GM12878 (cell line): ENCODE measurements around the gene FGFRL1. TPM values are rescaled to one million over a fixed set of nuclear protein-coding genes. Genes with fewer than 3 reads are reported as not detected.
A peak's percentile ranks its signal among the peaks of the same experiment; 100 is the strongest.

Source experiments
- ASH2L ChIP-seq: fragments of 300-600, 200-600 bp; sonication (generic); IDR thresholded peaks from 2 replicates; pipeline ENCODE4 v1.6.1; 2017; ENCODE audit warnings: low read depth, mild to moderate bottlenecking, borderline replicate concordance
- ATF3 ChIP-seq: IDR thresholded peaks from 2 replicates; pipeline ENCODE4 v1.6.1; 2011; ENCODE audit warnings: low read depth, mild to moderate bottlenecking, low read length, moderate library complexity, borderline replicate concordance; ENCODE audit errors: extremely low read depth
- BACH1 ChIP-seq: fragments of 450-650 bp; IDR thresholded peaks from 2 replicates; pipeline ENCODE4 v1.6.1; 2017; ENCODE audit warnings: mild to moderate bottlenecking, borderline replicate concordance
- CHD1 ChIP-seq: IDR thresholded peaks from 2 replicates; pipeline ENCODE4 v1.6.1; 2012; ENCODE audit warnings: low read depth, low read length, improper control_type of control experiment
- CHD4 ChIP-seq: fragments of 200-600 bp; sonication (generic); IDR thresholded peaks from 2 replicates; pipeline ENCODE4 v1.6.1; 2016; ENCODE audit warnings: mild to moderate bottlenecking
- FOXK2 ChIP-seq: fragments of 450-650 bp; IDR thresholded peaks from 2 replicates; pipeline ENCODE4 v1.6.1; 2017; ENCODE audit warnings: mild to moderate bottlenecking, moderate library complexity
- FOXM1 ChIP-seq: IDR thresholded peaks from 2 replicates; pipeline ENCODE4 v1.6.1; 2012; ENCODE audit warnings: low read depth, mild to moderate bottlenecking, inconsistent platforms, low read length, moderate library complexity
- IKZF1 ChIP-seq: fragments of 450-650 bp; conservative IDR thresholded peaks from 2 replicates; pipeline ENCODE4 v1.6.1; 2017; ENCODE audit warnings: antibody characterized with exemption, mild to moderate bottlenecking
- IRF3 ChIP-seq: fragments of 450-650 bp; IDR thresholded peaks from 2 replicates; pipeline ENCODE4 v1.6.1; 2014; ENCODE audit warnings: mild to moderate bottlenecking
- KDM1A ChIP-seq: fragments of 200-600 bp; sonication (generic); IDR thresholded peaks from 2 replicates; pipeline ENCODE4 v1.6.1; 2016; ENCODE audit warnings: borderline replicate concordance
- MLLT1 ChIP-seq: fragments of 450-650 bp; IDR thresholded peaks from 2 replicates; pipeline ENCODE4 v1.6.1; 2016; ENCODE audit warnings: mild to moderate bottlenecking
- MTA3 ChIP-seq: IDR thresholded peaks from 2 replicates; pipeline ENCODE4 v1.6.1; 2012; ENCODE audit warnings: low read length, inconsistent platforms, borderline replicate concordance
- NKRF ChIP-seq: fragments of 450-650 bp; conservative IDR thresholded peaks from 2 replicates; pipeline ENCODE4 v1.6.1; 2017; ENCODE audit warnings: mild to moderate bottlenecking, moderate library complexity
- POU2F2 ChIP-seq: IDR thresholded peaks from 3 replicates; pipeline ENCODE4 v1.6.1; 2011; ENCODE audit warnings: low read depth, mild to moderate bottlenecking, low read length, borderline replicate concordance
- RCOR1 ChIP-seq: conservative IDR thresholded peaks from 2 replicates; pipeline ENCODE4 v1.6.1; 2012; ENCODE audit warnings: low read depth, low read length, improper control_type of control experiment
- SREBF1 ChIP-seq: IDR thresholded peaks from 2 replicates; pipeline ENCODE4 v1.6.1; 2012; ENCODE audit warnings: mild to moderate bottlenecking, low read length
- TCF3 ChIP-seq: IDR thresholded peaks from 2 replicates; pipeline ENCODE4 v1.6.1; 2012; ENCODE audit warnings: low read depth, mild to moderate bottlenecking, low read length, borderline replicate concordance; ENCODE audit not compliant: insufficient read depth
- ZNF24 ChIP-seq: fragments of 450-650 bp; IDR thresholded peaks from 2 replicates; pipeline ENCODE4 v1.6.1; 2017; ENCODE audit warnings: antibody characterized with exemption, mild to moderate bottlenecking
- ZNF622 ChIP-seq: fragments of 450-650 bp; IDR thresholded peaks from 2 replicates; pipeline ENCODE4 v1.6.1; 2017; ENCODE audit warnings: mild to moderate bottlenecking, inconsistent platforms
- polyA plus RNA-seq, 11 experiments: library from polyadenylated mRNA; depleted of rRNA in 4 of 11; unstranded in 6 of 11; stranded (reverse) in 5 of 11; fragments of >200 nt; fragmentation: Nextera tagmentation in 4 of 11; fragmentation: Illumina TruSeq in 1 of 11; extraction: Ambion mirVana in 4 of 11; extraction: Trizol in 1 of 11; gene quantifications; 1 replicate in 1 of 11; 2 replicates in 10 of 11; pipeline versions ENCODE4 v1.2.1 to v1.2.3, GENCODE V29; 2011 to 2016; ENCODE audit warnings: inconsistent platforms in 2 of 11, missing spikeins in 2 of 11, low read depth in 1 of 11
- total RNA-seq, 4 experiments: library from RNA; depleted of rRNA in 3 of 4; stranded (reverse); fragments of >200 nt in 3 of 4; fragmentation: Illumina TruSeq in 1 of 4; extraction: Trizol in 1 of 4; gene quantifications; 2 replicates each; pipeline versions ENCODE4 v1.2.1 to v1.2.3, GENCODE V29; 2013 to 2021
- TF ChIP-seq, protein P1 (sequence below): fragments of 450-650 bp; IDR thresholded peaks from 2 replicates; pipeline ENCODE4 v1.6.1; 2016; ENCODE audit warnings: mild to moderate bottlenecking
- TF ChIP-seq, protein P2 (sequence below): IDR thresholded peaks from 2 replicates; pipeline ENCODE4 v1.6.1; 2012; ENCODE audit warnings: low read length, inconsistent platforms
- TF ChIP-seq, protein P3 (sequence below): fragments of 150-350 bp; IDR thresholded peaks from 2 replicates; pipeline ENCODE4 v1.6.1; 2014; ENCODE audit warnings: mild to moderate bottlenecking, low read depth, low read length

The FGFRL1 gene
- total and polyA plus RNA-seq, 10 of the 15 experiments (the other 5 are each of a cell fraction or from before 2014, with no cell fraction given) = 0.02 to 1.5 (median 0.29) TPM; not detected in 2

DNA sequence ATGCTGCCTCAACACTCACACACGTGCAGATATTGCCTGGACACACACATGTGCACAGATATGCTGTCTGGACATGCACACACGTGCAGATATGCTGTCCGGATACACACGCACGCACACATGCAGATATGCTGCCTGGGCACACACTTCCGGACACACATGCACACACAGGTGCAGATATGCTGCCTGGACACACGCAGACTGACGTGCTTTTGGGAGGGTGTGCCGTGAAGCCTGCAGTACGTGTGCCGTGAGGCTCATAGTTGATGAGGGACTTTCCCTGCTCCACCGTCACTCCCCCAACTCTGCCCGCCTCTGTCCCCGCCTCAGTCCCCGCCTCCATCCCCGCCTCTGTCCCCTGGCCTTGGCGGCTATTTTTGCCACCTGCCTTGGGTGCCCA lies 14.7 kb downstream of the FGFRL1 start (continued):
- TF ChIP-seq TCF3 = 0 out of 2 replicates have a peak, but pooled peaks have one; percentile 20
- TF ChIP-seq CHD1 = no peak
- TF ChIP-seq, protein P1, sequence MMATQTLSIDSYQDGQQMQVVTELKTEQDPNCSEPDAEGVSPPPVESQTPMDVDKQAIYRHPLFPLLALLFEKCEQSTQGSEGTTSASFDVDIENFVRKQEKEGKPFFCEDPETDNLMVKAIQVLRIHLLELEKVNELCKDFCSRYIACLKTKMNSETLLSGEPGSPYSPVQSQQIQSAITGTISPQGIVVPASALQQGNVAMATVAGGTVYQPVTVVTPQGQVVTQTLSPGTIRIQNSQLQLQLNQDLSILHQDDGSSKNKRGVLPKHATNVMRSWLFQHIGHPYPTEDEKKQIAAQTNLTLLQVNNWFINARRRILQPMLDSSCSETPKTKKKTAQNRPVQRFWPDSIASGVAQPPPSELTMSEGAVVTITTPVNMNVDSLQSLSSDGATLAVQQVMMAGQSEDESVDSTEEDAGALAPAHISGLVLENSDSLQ = peak; percentile 80
- TF ChIP-seq BACH1 = no peak
- TF ChIP-seq, protein P2, sequence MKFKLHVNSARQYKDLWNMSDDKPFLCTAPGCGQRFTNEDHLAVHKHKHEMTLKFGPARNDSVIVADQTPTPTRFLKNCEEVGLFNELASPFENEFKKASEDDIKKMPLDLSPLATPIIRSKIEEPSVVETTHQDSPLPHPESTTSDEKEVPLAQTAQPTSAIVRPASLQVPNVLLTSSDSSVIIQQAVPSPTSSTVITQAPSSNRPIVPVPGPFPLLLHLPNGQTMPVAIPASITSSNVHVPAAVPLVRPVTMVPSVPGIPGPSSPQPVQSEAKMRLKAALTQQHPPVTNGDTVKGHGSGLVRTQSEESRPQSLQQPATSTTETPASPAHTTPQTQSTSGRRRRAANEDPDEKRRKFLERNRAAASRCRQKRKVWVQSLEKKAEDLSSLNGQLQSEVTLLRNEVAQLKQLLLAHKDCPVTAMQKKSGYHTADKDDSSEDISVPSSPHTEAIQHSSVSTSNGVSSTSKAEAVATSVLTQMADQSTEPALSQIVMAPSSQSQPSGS = no peak
- TF ChIP-seq FOXK2 = no peak
- no peak for TF ChIP-seq MTA3
- no peak for TF ChIP-seq FOXM1
- no peak for TF ChIP-seq ZNF24
- no peak for TF ChIP-seq IKZF1
- TF ChIP-seq CHD4 = no peak
- no peak for TF ChIP-seq RCOR1
- TF ChIP-seq SREBF1 = no peak
- TF ChIP-seq NKRF = no peak
- no peak for TF ChIP-seq IRF3
- TF ChIP-seq MLLT1 = 0 out of 2 replicates have a peak, but pooled peaks have one; percentile 18
- no peak for TF ChIP-seq ASH2L
- TF ChIP-seq ZNF622 = no peak
- no peak for TF ChIP-seq KDM1A
- TF ChIP-seq, protein P3, sequence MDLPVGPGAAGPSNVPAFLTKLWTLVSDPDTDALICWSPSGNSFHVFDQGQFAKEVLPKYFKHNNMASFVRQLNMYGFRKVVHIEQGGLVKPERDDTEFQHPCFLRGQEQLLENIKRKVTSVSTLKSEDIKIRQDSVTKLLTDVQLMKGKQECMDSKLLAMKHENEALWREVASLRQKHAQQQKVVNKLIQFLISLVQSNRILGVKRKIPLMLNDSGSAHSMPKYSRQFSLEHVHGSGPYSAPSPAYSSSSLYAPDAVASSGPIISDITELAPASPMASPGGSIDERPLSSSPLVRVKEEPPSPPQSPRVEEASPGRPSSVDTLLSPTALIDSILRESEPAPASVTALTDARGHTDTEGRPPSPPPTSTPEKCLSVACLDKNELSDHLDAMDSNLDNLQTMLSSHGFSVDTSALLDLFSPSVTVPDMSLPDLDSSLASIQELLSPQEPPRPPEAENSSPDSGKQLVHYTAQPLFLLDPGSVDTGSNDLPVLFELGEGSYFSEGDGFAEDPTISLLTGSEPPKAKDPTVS = no peak
- TF ChIP-seq ATF3 = no peak
- TF ChIP-seq POU2F2 = peak; percentile 49; the same call in 1 of the 3 replicates
